ENCODE results near the gene PCDHB3.
"Not testable (repeated sequence)": the region's sequence is repeated elsewhere in the genome, so short reads cannot be mapped to it uniquely, and the experiment has no call there.

PCDHB3 gene
- 0 reads per million in 2 donors for total RNA-seq

GRCh38 chr5:141100243-141100805 is at the start of gene PCDHB3:
PCDHB3 (plus strand) TSS chr5:141100473; CDS start chr5:141100650, 177 bp downstream.
- peak in 1 of 5 experiments; percentile 56 for DNase-seq

DNA sequence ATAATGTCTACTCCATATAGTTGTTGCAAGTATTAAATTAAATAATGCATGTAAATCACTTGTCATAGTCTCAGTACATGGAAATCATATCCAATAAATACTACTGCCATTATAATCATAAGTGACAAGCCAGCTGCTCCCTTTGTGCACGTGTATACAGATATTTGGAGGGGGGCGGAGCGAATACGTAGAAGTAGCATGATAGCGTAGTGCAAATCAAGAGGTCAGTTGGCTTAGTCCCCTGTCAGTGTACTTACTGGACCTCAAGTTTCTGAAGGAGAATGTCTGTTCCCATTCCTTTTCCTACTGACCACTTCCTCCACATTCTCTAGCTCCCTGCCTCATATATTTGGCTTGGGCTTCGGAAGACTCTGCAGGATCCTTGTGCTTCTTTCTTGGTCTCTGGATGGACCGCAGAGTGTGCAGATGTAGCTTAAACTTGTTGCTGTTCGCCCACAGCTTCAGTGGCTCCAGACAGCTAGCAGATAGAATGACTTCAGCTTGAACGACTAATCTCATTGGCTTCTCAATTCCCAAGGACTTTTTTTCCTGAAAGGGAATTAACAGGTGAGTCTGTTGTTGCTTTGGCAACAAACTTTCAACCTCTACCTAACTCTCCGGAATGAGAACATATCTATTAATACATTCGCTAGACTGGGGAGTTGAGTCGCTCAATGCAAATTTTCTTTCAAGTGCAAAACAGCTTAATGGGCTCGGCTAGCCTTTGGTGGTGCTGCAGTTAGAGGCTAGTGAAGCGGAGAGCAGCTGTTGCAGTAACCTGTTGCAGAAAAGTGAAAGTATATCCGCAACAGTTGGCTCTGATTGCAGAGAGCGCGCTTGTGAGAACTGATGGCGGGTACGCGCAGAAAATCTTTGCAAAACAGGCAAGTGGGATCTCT is 49.4 kb upstream of the PCDHB3 start, which contains the start of gene PCDHB1:
Gene PCDHB1, plus strand, starts transcription at position 753 of the 899 bp plus-strand sequence. Its CDS starts 97 bp downstream, at position 850.
- no peak for DNase-seq

- no peak for DNase-seq
Measured at GRCh38 chr5:141051521-141051866, 48.8 kb upstream of the PCDHB3 start.

- no peak for DNase-seq
Measured at GRCh38 chr5:141077826-141078225, 22.4 kb upstream of the PCDHB3 start.

- DNase-seq = no peak
Measured at GRCh38 chr5:141082228-141082627, 18.0 kb upstream of the PCDHB3 start.

DNA sequence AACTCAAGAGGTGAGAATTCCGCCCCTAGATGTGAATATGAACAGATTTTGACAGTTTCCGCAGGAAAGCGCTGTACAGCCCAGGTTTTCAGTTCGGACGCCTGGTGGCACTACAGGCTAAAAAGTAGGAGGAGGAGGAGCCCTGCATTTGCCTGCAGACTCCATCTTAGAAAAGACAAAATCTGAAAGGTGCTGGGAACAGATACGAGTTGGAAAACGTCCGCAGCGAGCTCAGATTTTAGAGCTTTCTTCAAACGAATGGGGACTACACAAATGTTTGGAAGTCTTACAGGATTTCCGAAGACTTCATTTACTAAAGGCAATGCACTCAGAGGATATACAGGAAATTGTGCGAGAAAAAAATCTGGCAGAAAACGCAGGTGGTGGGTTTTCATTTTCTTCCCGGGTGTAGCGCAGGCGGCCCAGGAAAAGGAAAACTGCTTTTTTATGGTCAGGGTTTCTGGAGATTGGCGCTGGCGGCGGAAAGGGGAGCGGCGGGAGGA is 15.7 kb upstream of the PCDHB3 start:
- DNase-seq = peak in 3 of 5 experiments; percentile 2 to 42 (median 17)

- DNase-seq = peak in 1 of 5 experiments; percentile 2
Measured at GRCh38 chr5:141094481-141095262, 5.6 kb upstream of the PCDHB3 start, which contains the start of gene PCDHB2. PCDHB2 (plus strand) TSS chr5:141094615; CDS start chr5:141094791, 176 bp downstream.

- DNase-seq = no peak
Measured at GRCh38 chr5:141095263-141095641, 5.0 kb upstream of the PCDHB3 start.

DNA sequence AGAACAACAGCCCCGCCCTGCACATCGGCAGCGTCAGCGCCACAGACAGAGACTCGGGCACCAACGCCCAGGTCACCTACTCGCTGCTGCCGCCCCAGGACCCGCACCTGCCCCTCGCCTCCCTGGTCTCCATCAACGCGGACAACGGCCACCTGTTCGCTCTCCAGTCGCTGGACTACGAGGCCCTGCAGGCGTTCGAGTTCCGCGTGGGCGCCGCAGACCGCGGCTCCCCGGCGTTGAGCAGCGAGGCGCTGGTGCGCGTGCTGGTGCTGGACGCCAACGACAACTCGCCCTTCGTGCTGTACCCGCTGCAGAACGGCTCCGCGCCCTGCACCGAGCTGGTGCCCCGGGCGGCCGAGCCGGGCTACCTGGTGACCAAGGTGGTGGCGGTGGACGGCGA is 4.1 kb upstream of the PCDHB3 start:
- DNase-seq = not testable (repeated sequence)

GRCh38 chr5:141096586-141096985 is 3.7 kb upstream of the PCDHB3 start:
- DNase-seq = not testable (repeated sequence)

- DNase-seq = no peak
Measured at GRCh38 chr5:141101059-141101458, 786 bp downstream of the PCDHB3 start.

GRCh38 chr5:141102070-141102469 is 1.8 kb downstream of the PCDHB3 start:
- DNase-seq = not testable (repeated sequence)

- DNase-seq = not testable (repeated sequence)
Measured at GRCh38 chr5:141102471-141102870, 2.2 kb downstream of the PCDHB3 start.

DNA sequence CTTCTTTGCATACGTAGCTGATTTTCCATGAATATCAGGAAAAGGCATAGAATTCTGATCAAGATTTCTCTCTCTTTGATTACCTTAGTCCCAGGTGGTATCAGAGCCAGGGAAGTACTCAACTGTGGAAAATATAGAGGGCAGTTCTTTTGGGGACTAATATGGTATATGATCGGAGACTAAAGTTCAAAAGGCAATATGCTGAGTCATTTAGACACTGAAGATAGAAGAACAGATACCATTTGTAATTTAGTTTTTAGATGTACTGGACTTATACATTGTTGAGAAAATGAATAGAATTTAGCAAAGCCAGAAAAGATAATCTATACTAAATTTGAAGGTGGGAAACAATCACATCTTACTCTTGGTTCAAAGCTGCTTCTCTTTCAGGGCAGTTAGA is 5.1 kb downstream of the PCDHB3 start:
- DNase-seq = no peak

DNA sequence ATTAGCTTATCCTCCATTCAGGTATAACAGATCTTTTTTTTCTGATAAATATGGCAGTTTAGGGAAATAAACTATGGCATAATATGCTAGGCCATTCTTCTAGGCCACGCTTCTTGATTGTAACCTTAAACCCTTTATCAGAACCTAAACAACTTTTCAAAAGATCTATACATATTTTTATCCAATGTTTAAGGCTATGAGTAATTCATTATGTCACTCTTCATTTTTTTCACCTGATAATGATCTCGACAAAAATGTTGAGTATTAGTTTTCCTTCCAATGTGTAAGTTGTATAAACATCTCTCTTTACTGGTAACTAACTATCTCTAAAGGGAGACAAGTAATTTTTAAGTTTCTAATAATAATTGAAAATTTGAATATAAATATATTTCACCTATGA is 19.0 kb downstream of the PCDHB3 start:
- no peak for DNase-seq

- peak in 1 of 5 experiments; percentile 12 for DNase-seq
Measured at GRCh38 chr5:141121563-141121962, 21.3 kb downstream of the PCDHB3 start, which contains the start of gene PCDHB4. PCDHB4 (plus strand) TSS chr5:141121818; CDS start chr5:141121999, 181 bp downstream.

DNA sequence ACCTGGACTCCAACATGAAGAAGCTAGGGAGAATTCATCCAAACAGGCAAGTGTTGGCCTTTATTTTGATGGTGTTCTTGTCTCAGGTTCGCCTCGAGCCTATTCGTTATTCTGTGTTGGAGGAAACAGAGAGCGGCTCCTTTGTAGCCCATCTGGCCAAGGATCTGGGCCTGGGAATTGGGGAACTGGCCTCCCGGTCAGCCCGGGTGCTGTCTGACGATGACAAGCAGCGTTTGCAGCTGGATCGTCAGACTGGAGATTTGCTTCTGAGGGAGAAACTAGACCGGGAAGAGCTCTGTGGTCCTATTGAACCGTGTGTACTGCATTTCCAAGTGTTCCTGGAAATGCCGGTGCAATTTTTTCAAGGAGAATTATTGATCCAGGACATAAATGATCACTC is 21.7 kb downstream of the PCDHB3 start:
- DNase-seq = no peak

- not testable (repeated sequence) for DNase-seq
Measured at GRCh38 chr5:141123396-141124135, 23.3 kb downstream of the PCDHB3 start.

- DNase-seq = no peak
Measured at GRCh38 chr5:141127305-141127704, 27.0 kb downstream of the PCDHB3 start.

GRCh38 chr5:141135030-141135717 is 34.9 kb downstream of the PCDHB3 start, which contains the start of gene PCDHB5:
PCDHB5 (plus strand) TSS chr5:141135206; CDS start chr5:141135435, 229 bp downstream.
- no peak for DNase-seq

DNA sequence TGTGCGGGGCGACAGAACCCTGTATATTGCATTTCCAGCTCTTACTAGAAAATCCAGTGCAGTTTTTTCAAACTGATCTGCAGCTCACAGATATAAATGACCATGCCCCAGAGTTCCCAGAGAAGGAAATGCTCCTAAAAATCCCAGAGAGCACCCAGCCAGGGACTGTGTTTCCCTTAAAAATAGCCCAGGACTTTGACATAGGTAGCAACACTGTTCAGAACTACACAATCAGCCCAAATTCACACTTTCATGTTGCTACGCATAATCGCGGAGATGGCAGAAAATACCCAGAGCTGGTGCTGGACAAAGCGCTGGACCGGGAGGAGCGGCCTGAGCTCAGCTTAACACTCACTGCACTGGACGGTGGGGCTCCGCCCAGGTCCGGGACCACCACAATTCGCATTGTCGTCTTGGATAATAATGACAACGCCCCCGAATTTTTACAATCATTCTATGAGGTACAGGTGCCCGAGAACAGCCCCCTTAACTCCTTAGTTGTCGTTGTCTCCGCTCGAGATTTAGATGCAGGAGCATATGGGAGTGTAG is 35.5 kb downstream of the PCDHB3 start:
- DNase-seq = no peak

All from T-helper 2 cell (primary cell).